Tibial artery (tissue), 4 donors: ENCODE data around the gene TMIGD2.
"Not testable (repeated sequence)": the region's sequence is repeated elsewhere in the genome, so short reads cannot be mapped to it uniquely, and the experiment has no call there.

Experiments used
- DNase-seq, 2 donors: peaks; one replicate each; pipeline ENCODE4 v3.0.0-alpha.2; 2019
- H3K27ac ChIP-seq, 2 donors: fragments of 200-600 bp; sonication (generic) in 1 of 2; 1 replicate in 1 of 2; 2 replicates in 1 of 2; pipeline ENCODE4 v1.5.1; 2018 to 2019; ENCODE audit warnings: mild to moderate bottlenecking in 1 of 2
- H3K27me3 ChIP-seq, 2 donors: fragments of 200-600 bp; sonication (generic) in 1 of 2; one replicate each; pipeline versions ENCODE4 v1.5.1 to v1.6.0; 2016 to 2019
- H3K36me3 ChIP-seq, 3 donors: fragments of 200-600 bp; sonication (generic) in 2 of 3; one replicate each; pipeline ENCODE4 v1.5.1; 2016 to 2019; ENCODE audit warnings: mild to moderate bottlenecking in 2 of 3
- H3K4me1 ChIP-seq, 4 donors: fragments of 200-600 bp; sonication (generic) in 2 of 4; 1 replicate in 3 of 4; 2 replicates in 1 of 4; pipeline ENCODE4 v1.5.1; 2016 to 2019
- H3K4me3 ChIP-seq, 2 donors: fragments of 200-600 bp; sonication (generic) in 1 of 2; 1 replicate in 1 of 2; 2 replicates in 1 of 2; pipeline ENCODE4 v1.5.1; 2018 to 2019; ENCODE audit warnings: mild to moderate bottlenecking in 2 of 2
- H3K9me3 ChIP-seq, 3 donors: fragments of 200-600 bp; sonication (generic) in 1 of 3; one replicate each; pipeline ENCODE4 v1.5.1; 2016 to 2019
- CTCF ChIP-seq, 2 experiments: fragments of 200-600 bp in 1 of 2; fragments of 450-650 bp in 1 of 2; IDR thresholded peaks; one replicate each; pipeline ENCODE4 v1.5.1; 2017 to 2019; ENCODE audit warnings: antibody characterized with exemption in 2 of 2, mild to moderate bottlenecking in 1 of 2, moderate library complexity in 1 of 2
- intact Hi-C: fragments of 100-400 bp; cut with DNase I; formaldehyde crosslinking; loops from one replicate; pipeline ENCODE4 v1.15.0; 2023; ENCODE audit warnings: low total_unique reads

The TMIGD2 gene

GRCh38 chr19:4302243-4302640 is at the start of gene TMIGD2:
Gene TMIGD2, minus strand, starts transcription at chr19:4302389. Its CDS starts 4 bp downstream, at chr19:4302385.
- no peak for TF ChIP-seq CTCF (IDR thresholded peaks at IDR 0.05)
- Histone ChIP-seq H3K4me1 (peaks cover 0 to 6% (median 2%) of the 10 kb centered on the region in 4 donors), H3K9me3 (no peaks in the 10 kb centered on the region), H3K27ac (no peak within 1 kb of the TSS), H3K4me3 (no peak within 1 kb of the TSS), H3K36me3 (no peaks in the 10 kb centered on the region), H3K27me3 (peaks cover 0 to 59% of the 10 kb centered on the region in 2 donors)
- intact Hi-C loops = no loop called here
- no peak for DNase-seq

DNA sequence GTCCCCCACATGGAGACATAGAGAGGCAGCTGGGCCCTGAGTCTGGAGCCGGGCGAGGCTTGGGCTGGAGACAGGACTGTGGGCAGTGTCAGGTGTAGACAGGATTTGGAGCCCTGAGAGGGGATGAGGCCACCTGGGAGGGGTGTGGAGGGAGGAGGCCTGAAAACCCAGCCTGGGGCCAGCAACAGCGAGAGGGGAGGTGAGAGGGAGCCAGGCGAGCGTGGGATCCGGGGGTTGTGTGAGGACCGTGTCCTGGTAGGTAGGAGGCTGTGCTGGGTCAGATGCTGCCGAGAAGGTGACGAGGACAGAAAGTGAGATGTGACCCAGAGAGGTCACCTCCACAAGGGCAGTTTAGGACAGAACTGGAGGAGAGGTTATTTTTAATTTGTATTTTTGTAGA is 48.5 kb upstream of the TMIGD2 start:
- intact Hi-C loops = no loop called here
- no peak for DNase-seq
- Histone ChIP-seq H3K27ac (no peak overlapping the region), H3K27me3 (no peaks in the 10 kb centered on the region), H3K36me3 (peaks cover 0 to 50% (median 0%) of the 10 kb centered on the region in 3 donors), H3K4me1 (no peaks in the 10 kb centered on the region), H3K4me3 (no peak overlapping the region), H3K9me3 (no peaks in the 10 kb centered on the region)
- no peak for TF ChIP-seq CTCF (IDR thresholded peaks at IDR 0.05)

DNA sequence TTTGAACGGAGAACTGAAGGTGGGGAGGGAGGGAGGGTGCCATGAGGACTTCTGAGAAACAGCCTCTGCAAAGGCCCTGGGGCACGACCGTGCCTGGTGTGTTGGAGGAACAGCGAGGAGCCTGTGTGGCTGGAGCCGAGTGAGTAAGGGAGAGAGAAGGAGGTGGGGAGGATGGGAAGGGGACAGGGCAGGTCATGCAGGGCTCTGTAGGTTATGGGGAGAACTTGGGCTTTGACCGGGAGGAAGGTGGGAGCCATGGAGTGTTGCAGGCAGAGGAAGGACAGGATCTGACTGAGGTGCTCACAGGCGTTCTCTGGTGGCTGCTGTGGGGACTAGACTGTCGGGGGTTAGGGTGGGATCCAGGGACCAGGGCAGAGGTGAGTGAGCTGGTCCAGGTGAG is 47.9 kb upstream of the TMIGD2 start:
- H3K4me1 ChIP-seq = no peaks in the 10 kb centered on the region
- no peaks in the 10 kb centered on the region for H3K27me3 ChIP-seq
- H3K4me3 ChIP-seq = no peak overlapping the region
- no peaks in the 10 kb centered on the region for H3K9me3 ChIP-seq
- no peak for TF ChIP-seq CTCF (IDR thresholded peaks at IDR 0.05)
- intact Hi-C loops = no loop called here
- no peak for DNase-seq
- peaks cover 0 to 49% (median 0%) of the 10 kb centered on the region in 3 donors for H3K36me3 ChIP-seq
- no peak overlapping the region for H3K27ac ChIP-seq

DNA sequence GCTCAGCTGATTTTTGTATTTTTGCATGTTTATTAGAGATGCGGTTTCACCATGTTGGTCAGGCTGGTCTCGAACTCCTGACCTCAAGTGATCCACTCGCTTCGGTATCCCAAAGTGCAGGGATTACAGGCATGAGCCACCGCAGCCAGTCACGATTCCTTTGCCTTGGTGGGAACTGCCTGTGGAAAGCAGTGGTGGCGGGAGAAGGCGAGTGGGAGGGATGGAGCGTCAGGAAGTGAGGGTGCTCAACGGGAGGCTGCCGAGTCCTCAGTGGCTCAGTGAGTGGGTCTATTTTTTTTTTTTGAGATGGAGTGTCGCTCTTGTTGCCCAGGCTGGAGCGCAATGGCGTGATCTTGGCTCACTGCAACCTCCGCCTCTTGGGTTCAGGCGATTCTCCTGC is 47.0 kb upstream of the TMIGD2 start:
- H3K4me1 ChIP-seq, H3K27me3 ChIP-seq, intact Hi-C loops, DNase-seq, H3K9me3 ChIP-seq, H3K4me3 ChIP-seq, H3K27ac ChIP-seq: not testable (repeated sequence)
- peaks cover 0 to 40% (median 0%) of the 10 kb centered on the region in 3 donors for H3K36me3 ChIP-seq

DNA sequence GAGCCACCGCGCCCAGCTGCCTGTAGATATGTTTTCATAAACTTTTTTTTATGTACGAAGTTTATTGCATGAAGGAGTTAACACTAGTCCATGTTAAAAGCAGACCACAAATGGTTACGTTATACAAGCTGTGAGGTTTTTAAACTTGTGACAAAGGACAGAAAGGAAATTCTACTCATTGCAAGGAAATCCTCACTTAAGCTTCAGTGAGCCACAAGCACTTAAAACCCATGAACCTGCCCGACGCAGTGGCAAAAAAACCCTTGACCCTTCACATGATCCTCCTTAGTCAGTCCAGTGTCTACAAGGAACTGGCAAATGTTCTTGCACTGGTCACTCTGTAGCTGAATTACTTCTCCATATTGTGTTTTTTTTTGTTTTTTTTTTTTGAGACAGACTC is 45.3 kb upstream of the TMIGD2 start:
- Histone ChIP-seq H3K4me3 (no peak overlapping the region), H3K36me3 (peaks cover 0 to 34% (median 0%) of the 10 kb centered on the region in 3 donors), H3K4me1 (peaks cover 0 to 10% (median 7%) of the 10 kb centered on the region in 4 donors), H3K27me3 (no peaks in the 10 kb centered on the region), H3K9me3 (no peaks in the 10 kb centered on the region), H3K27ac (no peak overlapping the region)
- intact Hi-C loops = no loop called here
- no peak for TF ChIP-seq CTCF (IDR thresholded peaks at IDR 0.05)
- DNase-seq = no peak

DNA sequence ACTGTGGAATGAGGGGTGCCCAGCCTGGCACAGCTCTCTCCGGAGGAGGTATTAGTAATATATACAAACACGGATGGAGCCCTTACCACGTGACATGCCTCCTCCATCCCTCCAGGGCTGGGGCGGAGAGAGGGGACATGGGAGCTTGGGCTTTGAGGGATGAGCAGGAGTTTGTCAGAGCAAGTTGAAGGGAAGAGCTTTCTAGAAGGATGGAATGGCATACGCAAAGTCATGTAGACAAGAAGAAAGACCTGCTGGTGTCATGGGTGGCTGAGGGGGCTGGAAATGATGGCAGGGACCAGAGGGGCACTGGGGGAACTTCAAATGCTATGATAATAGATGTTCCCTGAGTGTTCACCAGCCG is 43.8 kb upstream of the TMIGD2 start:
- Histone ChIP-seq H3K4me3 (no peak overlapping the region), H3K4me1 (peaks cover 0 to 15% (median 12%) of the 10 kb centered on the region in 4 donors), H3K9me3 (no peaks in the 10 kb centered on the region), H3K27ac (no peak overlapping the region), H3K36me3 (peaks cover 0 to 34% (median 0%) of the 10 kb centered on the region in 3 donors), H3K27me3 (no peaks in the 10 kb centered on the region)
- no peak for TF ChIP-seq CTCF (IDR thresholded peaks at IDR 0.05)
- DNase-seq = no peak
- intact Hi-C loops = no loop called here
